Kidney epithelial cell (primary cell): ENCODE measurements around the gene ABCA7. TPM values are rescaled to one million over a fixed set of nuclear protein-coding genes. Genes with fewer than 3 reads are reported as not detected.

Source experiments
- DNase-seq: peaks from one replicate; pipeline ENCODE4 v3.0.0-alpha.2; 2010; ENCODE audit warnings: low read depth
- H3K27me3 ChIP-seq: 2 replicates; pipeline ENCODE4 v1.6.0; 2011; ENCODE audit warnings: low read length; ENCODE audit not compliant: control insufficient read depth, insufficient read depth
- H3K36me3 ChIP-seq: 2 replicates; pipeline ENCODE4 v1.5.1; 2011; ENCODE audit warnings: low read length; ENCODE audit not compliant: control insufficient read depth, insufficient read depth
- H3K4me3 ChIP-seq: 2 replicates; pipeline ENCODE4 v1.5.1; 2011; ENCODE audit warnings: low read depth, mild to moderate bottlenecking, control low read depth, low read length
- CTCF ChIP-seq: IDR thresholded peaks from 2 replicates; pipeline ENCODE4 v1.5.1; 2011; ENCODE audit warnings: mild to moderate bottlenecking, moderate library complexity, low read length, control low read depth, inconsistent platforms; ENCODE audit not compliant: insufficient read depth, poor library complexity, severe bottlenecking
- total RNA-seq: library from RNA; depleted of rRNA; stranded (reverse); fragments of >200 nt; gene quantifications from 2 replicates; pipeline ENCODE4 v1.2.3, GENCODE V29; 2015

ABCA7 gene
- total RNA-seq, 1 donor from 2014 or later, result 16.4 TPM

GRCh38 chr19:1082165-1082927, 42.4 kb downstream of the ABCA7 start:
- peak overlapping the region; percentile 44 for H3K4me3 ChIP-seq
- no peak for TF ChIP-seq CTCF
- peaks cover 7% of the 10 kb centered on the region for H3K27me3 ChIP-seq
- no peak for DNase-seq
- no peaks in the 10 kb centered on the region for H3K36me3 ChIP-seq

- TF ChIP-seq CTCF, result no peak
These were observed 43.3 kb downstream of the ABCA7 start for GRCh38 chr19:1082928-1083816.

GRCh38 chr19:1084024-1084868, 44.3 kb downstream of the ABCA7 start:
- peaks cover 2% of the 10 kb centered on the region for H3K36me3 ChIP-seq
- H3K4me3 ChIP-seq, result no peak overlapping the region
- peaks cover 7% of the 10 kb centered on the region for H3K27me3 ChIP-seq
- no peak for DNase-seq
- TF ChIP-seq CTCF, result no peak

More at GRCh38 chr19:1082928-1083816, 43.3 kb downstream of the ABCA7 start:
- peaks cover 2% of the 10 kb centered on the region for H3K36me3 ChIP-seq
- H3K4me3 ChIP-seq, result peak overlapping the region; percentile 44
- no peak for DNase-seq
- peaks cover 7% of the 10 kb centered on the region for H3K27me3 ChIP-seq

- Histone ChIP-seq H3K4me3 (no peak overlapping the region), H3K36me3 (peaks cover 2% of the 10 kb centered on the region), H3K27me3 (peaks cover 7% of the 10 kb centered on the region)
- no peak for DNase-seq
- TF ChIP-seq CTCF, result no peak
These were observed 45.2 kb downstream of the ABCA7 start for GRCh38 chr19:1085053-1085658.

- Histone ChIP-seq H3K36me3 (peaks cover 2% of the 10 kb centered on the region), H3K27me3 (peaks cover 5% of the 10 kb centered on the region), H3K4me3 (no peak overlapping the region)
- TF ChIP-seq CTCF, result no peak
- no peak for DNase-seq
These were observed 46.0 kb downstream of the ABCA7 start for GRCh38 chr19:1085676-1086442.
